HG02588 (cell line): Measurements from ENCODE around the gene ALDH6A1.
"Not testable (repeated sequence)": the region's sequence is repeated elsewhere in the genome, so short reads cannot be mapped to it uniquely, and the experiment has no call there.

Experiments used
- ATAC-seq: cut with Tn5 transposase; IDR thresholded peaks from one replicate; pipeline ENCODE4 v1.9.1; 2021; ENCODE audit warnings: mild to moderate bottlenecking, moderate library complexity; ENCODE audit not compliant: unreplicated experiment

Gene ALDH6A1

DNA sequence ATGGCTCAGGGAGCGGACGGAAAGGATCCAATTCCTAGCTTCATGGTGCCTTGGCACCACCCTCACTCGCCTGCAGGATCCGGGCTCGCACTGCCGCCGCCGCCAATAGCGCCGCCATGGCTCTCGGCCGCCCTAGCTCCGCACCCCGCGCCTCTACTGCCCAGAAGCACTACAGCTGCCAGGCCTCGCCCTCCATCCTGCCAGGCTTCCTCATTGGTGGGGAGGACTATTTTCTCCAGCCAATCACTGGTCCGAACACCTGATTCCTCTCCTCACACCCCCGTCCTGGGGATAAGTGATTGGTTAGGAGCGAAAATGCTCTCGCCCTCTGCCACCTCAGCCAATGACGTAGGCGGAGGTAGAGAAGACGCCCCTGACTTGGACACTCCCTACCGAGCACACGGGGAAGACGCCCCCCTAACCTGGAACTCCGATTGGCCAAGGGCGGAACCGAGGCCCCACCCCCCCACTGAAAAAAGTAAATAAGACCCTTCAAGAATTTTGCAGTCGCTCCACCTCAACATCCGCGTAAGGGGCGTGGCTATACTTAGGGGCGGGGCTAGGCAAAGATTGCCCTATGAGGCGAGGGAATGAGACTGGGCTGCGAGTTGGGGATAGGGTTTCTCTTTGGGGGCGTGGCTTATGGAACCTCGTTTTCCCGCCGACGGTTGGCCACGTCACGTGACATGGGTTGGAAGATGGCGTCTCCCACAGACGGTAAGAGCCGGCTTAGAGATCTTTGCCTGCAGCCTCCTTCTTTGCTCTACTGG is at the start of gene ALDH6A1, which contains the start of gene LIN52:
Gene ALDH6A1 (minus strand): TSS at position 177 of the 770 bp plus-strand sequence. CDS start 59 bp downstream, at position 118.
Gene LIN52 (plus strand): TSS at position 680 of the 770 bp plus-strand sequence. CDS start 19 bp downstream, at position 699.
- peak; percentile 88 for ATAC-seq

DNA sequence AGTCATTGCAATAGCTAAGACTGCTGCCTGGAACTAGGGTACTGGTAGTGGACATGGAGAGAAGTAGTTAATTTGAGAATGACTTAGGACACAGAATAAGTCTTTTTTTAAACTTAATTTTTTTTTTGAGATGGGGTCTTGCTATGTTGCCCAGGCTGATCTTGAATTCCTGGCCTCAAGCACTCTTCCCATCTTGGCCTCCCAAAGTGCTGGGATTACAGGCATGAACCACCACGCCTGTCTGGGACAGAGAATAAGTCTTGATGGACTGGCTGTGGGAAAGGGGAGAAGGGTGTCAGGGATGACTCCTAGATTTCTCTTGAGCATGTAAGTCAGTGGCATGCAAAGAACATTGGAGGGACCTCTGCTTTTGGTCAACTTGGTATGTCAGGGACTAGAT is 43.4 kb upstream of the ALDH6A1 start:
- ATAC-seq = no peak

DNA sequence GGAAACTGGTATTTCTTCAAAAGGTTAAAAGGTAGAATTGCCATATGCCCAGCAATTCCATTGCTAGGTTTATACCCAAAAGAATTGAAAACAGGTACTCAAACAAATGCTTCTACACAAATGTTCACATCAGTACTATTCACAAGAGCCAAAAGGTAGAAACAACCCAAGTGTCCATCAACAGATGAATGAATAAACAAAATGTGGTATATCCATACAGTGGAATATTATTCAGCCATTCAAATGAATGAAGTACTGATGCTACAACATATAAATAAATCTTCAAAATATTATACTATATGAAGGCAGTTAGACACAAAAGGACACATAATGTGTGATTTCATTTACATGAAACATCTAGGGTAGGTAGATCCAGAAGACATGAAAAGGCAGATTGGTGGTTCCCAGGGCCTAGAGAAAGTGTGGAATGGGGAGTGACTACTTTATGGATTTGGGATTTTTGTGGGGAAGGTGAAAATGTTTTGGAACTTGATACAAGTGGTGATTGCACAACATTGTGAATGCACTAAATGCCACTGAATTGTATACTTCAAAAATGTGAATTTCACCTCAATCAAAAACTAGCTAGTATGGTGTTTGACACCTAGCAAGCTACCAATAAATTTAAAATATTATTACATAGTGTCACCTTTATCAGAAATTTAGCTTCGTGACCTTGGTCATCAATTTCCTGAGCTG is 42.2 kb upstream of the ALDH6A1 start:
- no peak for ATAC-seq

DNA sequence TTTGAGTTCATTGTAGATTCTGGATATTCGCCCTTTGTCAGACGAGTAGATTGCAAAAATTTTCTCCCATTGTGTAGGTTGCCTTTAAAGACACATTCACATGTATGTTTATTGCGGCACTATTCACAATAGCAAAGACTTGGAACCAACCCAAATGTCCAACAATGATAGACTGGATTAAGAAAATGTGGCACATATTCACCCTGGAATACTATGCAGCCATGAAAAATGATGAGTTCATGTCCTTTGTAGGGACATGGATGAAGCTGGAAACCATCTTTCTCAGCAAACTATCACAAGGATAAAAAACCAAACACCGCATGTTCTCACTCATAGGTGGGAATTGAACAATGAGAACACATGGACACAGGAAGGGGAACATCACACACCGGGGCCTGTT is 41.2 kb upstream of the ALDH6A1 start:
- not testable (repeated sequence) for ATAC-seq

DNA sequence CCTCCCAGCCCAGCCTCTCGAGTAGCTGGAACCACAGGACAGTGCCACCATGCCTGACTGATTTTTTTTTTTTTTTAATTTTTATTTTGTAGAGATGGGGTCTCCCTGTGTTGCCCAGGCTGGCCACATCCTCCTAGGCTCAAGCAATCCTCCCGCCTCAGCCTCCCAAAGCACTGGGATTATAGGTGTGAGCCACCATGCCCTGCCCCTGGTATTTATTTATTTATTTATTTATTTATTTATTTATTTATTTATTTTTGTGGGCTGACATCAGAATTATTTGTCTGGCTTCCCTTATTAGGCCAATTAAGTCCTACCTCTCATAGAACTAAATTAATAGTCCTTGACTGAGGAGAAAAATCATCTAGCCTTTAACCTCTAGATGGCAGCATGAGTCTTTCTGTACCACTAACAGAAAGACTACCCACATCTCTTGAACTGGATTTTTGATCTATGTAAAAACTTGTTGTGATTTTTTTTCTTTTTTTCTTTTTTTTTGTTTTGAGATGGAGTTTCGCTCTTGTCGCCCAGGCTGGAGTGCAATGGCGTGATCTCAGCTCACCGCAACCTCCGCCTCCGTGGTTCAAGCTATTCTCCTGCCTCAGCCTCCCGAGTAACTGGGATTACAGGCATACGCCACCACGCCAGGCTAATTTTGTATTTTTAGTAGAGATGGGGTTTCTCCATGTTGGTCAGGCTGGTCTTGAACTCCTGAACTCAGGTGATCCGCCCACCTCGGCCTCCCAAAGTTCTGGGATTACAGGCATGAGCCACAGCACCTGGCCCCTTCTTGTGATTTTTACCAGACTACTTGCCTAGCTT is 27.4 kb upstream of the ALDH6A1 start:
- not testable (repeated sequence) for ATAC-seq

DNA sequence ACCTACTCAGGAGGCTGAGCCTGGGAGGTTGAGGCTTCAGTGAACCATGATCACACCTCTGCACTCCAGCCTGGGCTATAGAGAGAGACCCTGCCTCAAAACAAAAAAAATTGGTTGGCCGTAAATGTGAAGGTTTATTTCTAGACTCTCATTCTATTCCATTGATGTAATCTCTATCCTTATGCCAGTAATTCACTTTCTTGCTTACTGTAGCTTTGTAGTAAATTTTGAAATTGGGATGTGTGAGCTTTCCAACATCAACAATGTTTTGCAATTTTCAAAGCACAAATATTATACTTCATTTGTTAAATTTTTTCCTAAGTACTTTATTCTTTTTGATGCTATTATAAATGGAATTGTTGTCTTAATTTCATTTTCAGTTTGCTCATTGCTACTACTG is 25.1 kb upstream of the ALDH6A1 start:
- ATAC-seq = no peak

DNA sequence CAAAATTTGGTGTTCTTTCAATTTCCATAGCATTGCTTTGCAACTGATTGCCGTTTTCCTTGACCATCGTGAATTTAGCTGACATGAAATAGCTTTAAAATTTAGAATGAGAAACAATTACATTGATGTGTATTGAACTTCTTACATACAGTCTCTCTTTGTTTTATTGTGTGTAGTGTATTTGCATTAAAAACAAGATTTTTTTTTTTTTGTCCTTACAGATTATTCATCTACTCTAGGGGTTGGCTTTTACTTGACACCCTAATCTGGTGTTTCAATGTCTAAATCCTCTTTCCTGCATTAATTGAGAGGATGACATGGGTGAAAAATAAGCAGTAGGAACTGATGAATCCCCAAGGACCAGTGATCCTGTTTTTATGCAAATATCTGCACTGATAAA is 21.1 kb upstream of the ALDH6A1 start:
- no peak for ATAC-seq

DNA sequence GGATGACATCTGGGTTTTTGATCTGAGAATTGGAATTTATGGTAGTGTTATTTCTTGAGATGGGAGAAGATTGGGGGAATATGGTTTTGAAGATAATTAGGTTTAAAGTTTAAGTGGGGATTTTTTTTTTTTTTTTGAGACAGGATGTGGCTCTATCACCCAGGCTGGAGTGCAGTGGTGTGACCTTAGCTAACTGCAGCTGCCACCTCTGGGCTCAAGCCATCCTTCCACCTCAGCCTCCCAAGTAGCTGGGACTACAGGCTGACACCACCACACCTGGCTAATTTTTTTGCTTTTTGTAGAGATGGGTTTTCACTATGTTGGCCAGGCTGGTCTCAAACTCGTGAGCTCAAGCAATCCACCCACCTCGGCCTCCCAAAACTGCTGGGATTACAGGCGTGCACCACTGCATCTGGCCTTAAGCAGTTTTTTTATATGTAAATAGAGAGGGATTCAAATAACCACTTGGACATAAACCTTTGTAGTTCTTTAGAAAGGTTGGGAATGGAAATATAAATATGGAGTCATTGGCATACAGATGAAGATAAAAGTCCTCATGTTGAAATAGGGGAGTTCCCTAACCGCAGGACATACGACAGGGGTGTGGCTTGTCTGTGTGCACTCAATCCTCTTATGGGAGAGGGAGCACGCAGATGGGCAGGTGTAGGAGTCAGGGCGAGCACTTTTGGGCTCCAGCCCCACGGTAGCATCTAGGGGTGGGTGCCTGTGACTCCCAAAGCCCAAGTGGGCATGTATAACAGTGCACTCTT is 5.2 kb upstream of the ALDH6A1 start:
- ATAC-seq = no peak

DNA sequence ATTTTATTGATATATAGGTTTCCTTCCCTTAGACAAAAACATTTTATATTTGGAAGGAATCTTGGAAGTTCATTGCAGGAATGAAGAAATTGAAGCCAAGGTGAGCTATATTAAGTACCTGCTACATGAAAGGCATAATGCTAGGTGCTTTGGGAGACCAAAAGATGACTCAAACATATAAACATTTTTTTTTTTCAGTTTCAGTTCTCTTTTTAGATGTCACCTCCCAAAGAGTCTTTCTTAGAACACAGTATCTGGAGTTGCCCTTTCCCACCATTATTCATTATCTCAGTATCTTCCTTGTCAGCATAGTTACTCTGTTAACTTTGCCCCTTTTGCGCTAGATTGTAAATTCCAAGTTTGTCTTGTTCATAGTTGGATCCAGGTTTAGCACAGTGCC is 1.6 kb upstream of the ALDH6A1 start:
- ATAC-seq = no peak

DNA sequence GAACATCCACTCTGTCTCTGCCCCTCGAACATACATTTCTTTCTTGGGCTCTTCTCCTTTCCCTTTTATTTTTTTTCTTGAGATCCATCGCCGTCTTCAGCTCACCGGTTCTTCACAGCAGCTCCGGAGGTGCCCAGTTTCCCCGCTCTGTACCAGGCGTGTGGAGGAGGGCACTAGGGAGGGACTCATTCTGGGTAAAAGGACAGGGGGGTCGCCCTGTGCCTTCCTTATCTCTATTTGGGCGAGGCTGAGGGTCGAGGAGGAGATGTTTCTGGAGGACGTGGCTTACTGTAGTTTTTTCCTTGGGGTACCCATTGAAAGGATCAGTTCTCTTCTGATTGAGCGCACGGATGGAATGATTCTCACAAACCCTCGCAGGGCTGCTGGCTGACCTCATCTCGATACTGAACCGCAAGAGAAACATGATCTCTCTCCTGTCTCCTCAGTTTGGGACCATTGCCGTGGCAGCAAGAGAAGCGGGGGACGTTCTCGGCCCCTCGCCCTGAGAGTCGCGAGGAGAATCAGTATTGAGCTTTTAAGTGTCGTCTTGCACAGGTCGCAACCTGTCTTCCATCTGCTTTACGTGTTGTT is 889 bp upstream of the ALDH6A1 start:
- peak; percentile 6 for ATAC-seq

DNA sequence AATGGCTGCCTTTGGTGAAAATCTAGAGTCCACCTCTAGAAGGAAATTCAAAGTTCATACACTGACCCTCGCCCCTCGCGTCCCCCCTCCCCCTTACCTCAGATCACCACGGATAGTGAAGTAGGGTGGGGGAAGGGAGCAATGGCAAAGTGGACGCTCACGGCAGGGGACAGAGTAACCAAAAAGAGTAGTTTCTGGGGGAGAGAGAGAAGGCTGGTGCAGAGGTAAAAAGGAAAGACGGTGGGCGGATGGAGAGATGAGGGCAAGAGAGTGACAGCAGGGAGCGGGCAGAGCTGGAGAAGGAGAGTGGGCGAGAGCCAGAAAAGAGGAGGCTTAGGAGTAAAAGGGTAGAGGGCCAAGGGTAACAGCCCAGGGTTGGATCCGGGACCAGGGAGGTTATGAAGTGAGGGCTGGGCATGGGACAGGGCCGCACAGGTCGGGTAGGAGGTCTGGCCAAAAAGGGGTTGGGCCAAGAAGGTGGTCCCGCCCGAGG is 423 bp downstream of the ALDH6A1 start:
- ATAC-seq = no peak

DNA sequence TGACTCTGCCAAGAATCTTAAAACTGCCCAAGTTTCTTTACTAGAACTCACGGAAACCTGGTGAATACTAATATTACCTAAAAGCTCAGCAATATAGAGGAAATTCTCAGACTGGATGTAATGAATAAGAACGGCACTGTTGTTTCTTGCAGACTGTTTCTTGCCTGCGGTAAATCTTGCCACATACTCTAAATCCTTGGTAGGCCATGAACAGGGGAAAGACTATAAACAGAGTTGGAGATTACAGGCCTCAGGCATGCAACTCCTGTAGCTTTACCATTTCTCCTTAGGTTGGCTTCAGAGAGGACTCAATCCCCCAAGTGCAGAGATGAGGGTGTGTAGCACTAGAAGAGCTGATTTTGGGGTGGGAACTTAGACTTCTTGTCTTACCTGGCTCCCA is 1.1 kb downstream of the ALDH6A1 start:
- no peak for ATAC-seq

DNA sequence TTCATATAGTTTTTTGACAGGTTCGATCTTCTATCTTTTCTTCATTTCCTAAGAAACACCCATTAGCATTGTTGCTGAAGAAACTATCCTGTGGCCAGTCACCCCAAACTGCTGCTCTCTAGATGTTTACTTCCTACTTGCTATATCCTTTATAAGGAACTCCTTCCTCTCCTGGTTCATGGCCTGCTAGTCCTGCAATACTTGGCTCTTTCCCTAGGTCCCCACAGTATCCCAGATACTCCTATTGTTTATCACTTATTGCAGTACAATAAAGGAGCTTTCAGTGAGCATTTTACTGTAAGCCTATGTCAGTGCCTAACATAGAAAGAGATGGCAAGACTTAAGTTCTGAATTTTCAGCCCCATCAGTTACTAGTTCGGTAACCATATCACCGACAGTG is 2.8 kb downstream of the ALDH6A1 start:
- no peak for ATAC-seq

DNA sequence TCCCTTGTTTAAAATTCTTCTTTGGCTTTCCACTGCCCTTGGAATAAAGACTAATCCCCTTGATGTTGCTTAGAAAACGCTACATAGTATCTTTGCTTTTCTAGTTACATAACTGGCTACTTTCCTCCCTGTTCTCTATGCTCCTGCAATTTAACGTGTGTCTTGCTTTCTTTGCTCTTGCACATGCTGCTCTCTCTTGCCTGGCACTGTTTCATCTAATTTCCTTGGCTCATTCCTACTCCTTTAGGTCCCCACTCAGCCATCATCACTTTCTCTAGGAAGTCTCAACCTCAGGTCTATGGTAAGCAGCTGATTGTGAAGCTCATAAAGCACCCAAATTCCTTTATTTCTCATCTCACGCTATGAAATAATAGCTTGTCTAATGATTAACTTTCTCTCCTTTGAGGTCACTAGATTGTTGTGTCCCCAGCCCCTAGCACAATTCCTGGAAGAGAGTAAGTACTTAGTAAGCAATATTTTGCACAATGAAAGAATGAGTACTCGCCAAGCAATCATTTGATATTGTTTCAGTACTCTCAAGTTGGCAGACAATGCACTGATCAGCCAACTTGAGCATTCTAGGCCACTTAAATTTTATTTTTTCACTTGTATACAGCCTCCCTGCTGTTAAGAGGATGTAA is 3.3 kb downstream of the ALDH6A1 start:
- ATAC-seq = no peak

DNA sequence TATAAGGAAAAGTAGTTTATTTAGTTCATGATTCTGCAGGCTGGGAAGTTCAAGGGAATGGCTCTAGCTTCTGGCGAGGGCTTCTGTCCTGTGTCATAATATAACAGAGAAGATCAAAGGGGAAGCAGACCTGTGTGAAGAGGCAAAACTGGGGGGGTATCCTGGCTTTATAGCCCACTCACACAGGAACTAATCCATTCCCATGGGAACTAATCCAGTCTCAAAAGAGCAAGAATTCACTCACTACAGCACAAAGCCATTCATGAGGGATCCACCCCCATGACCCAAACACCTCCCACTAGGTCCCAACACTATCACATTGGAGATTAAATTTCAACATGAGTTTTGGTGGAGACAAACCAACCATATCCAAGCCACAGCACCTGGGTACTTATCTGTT is 6.9 kb downstream of the ALDH6A1 start:
- ATAC-seq = no peak

DNA sequence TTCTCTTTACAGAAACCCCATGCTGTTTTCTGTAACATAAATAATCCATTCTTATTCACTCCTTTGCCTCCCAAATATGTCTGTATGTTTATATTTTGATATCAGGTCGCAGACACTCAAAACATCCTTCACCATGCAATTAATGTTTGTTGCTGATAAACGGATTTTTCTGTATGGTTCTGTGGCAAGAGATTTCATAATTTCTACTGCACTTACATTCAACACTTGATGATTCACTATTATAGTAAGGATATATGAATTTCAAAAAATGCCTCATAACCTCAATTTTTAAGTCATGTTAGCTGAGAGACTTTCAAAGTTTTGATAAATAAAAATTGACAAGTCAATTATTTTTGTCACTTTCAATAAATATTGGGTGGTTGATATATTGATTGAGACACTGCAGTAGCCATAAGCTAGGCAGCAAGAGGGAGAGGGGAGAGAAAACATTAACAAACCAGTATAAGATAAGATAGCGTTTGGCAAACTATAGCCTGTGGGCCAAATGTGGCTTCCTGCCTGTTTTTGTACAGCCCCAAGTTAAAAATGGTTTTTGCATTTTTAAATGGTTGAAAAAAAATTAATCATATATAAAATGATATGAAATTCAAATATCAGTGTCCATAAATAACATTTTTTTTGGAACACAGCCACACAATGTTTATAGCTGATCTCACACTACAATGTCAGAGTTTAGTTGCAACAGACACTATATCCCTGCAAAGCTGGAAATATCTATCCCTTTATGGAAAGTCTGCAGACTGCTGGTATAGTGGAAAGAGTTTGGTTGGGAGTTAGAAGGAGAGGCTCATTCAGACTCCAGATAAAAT is 18.3 kb downstream of the ALDH6A1 start:
- ATAC-seq = no peak

DNA sequence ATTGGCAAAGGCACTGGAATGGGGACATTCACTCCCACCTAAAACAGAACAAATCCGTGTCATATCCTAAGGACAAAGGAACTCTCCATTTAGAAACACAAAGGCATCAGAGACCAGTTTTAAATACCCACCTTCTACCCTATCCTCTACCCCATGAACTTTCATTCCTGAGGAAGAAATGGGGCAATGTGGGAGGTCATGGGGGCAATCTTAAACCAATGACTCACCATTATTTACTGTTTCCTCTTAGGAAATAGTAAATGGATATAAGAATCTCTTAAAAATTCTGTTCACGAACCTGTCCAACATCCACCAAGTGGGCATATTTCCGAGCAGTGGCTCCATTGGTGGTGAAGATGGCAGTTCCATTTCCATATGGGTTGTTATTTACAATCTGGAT is 19.4 kb downstream of the ALDH6A1 start:
- no peak for ATAC-seq

DNA sequence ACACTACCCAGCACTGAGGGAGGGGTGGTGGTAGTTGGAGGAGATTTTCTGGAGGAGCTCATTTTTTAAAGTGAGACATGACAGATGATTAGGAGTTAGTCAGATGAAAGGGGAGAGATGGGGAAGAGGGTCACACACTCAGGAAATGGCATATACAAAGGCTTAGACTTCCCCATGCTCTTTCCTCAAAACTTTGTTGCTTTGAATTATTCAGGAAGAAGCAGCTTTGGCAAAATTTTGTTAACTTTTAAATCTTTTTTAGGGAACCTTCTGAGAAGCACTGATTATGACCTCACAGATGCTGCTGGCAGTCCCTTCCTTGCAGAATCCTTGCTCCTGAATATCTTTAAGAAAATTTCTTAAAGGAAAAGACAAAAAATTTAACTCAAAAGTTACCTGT is 19.8 kb downstream of the ALDH6A1 start:
- ATAC-seq = no peak

DNA sequence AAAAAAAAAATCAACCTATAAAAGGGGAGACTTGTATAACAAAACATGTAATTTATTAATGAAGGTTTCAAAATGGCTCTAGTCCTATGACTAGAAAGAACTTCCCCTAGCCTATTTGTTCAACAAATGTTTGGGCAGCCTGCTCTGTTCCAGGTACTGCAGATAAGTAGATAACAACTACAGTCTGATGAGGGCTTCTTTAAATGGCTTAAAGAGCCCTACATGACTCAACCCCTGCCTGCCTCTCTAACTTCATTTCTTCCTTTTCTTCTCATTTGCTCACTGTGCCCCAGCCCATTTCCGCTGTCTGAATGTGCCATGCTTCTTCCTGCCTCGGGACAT is 21.5 kb downstream of the ALDH6A1 start:
- ATAC-seq = no peak
